Measurements from ENCODE around the gene SCN10A. TPM values are rescaled to one million over a fixed set of nuclear protein-coding genes. Genes with fewer than 3 reads are reported as not detected.

Gene SCN10A
- total RNA-seq, 1 donor from 2014 or later, result not detected

- H3K9me3 Mint-ChIP-seq, result peaks cover 3% of the 10 kb centered on the region
- H3K4me1 Mint-ChIP-seq, result no peaks in the 10 kb centered on the region
- no peak overlapping the region for H3K4me3 Mint-ChIP-seq
- H3K36me3 Mint-ChIP-seq (ENCODE audit: low read depth), result no peaks in the 10 kb centered on the region
- ATAC-seq (ENCODE audit: low read depth), result no peak
- H3K27me3 Mint-ChIP-seq, result no peaks in the 10 kb centered on the region
- H3K27ac Mint-ChIP-seq, result no peak overlapping the region
- ChIA-PET CTCF (no interaction called here), POLR2A (no interaction called here)
- DNase-seq, result no peak
- intact Hi-C loops (cut with micrococcal nuclease), result no loop called here
- no peak for TF ChIP-seq CTCF (IDR thresholded peaks at IDR 0.05)
Observed at GRCh38 chr3:38763569-38763968, 52.4 kb downstream of the SCN10A start.

- POLR2A ChIA-PET, result no interaction called here
- ATAC-seq (ENCODE audit: low read depth), result no peak
- H3K36me3 Mint-ChIP-seq (ENCODE audit: low read depth), result no peaks in the 10 kb centered on the region
- no peak overlapping the region for H3K4me3 Mint-ChIP-seq
- intact Hi-C loops (cut with micrococcal nuclease), result no loop called here
- no peak overlapping the region for H3K27ac Mint-ChIP-seq
- H3K27me3 Mint-ChIP-seq, result peaks cover 4% of the 10 kb centered on the region
- no peaks in the 10 kb centered on the region for H3K9me3 Mint-ChIP-seq
- no peaks in the 10 kb centered on the region for H3K4me1 Mint-ChIP-seq
- CTCF ChIA-PET, result no interaction called here
- no peak for TF ChIP-seq CTCF (IDR thresholded peaks at IDR 0.05)
- DNase-seq, result no peak
Observed at GRCh38 chr3:38758557-38758956, 57.5 kb downstream of the SCN10A start.

- intact Hi-C loops (cut with micrococcal nuclease), result no loop called here
- H3K9me3 Mint-ChIP-seq, result no peaks in the 10 kb centered on the region
- no peaks in the 10 kb centered on the region for H3K36me3 Mint-ChIP-seq (ENCODE audit: low read depth)
- peaks cover 4% of the 10 kb centered on the region for H3K27me3 Mint-ChIP-seq
- DNase-seq (no peak), ATAC-seq (ENCODE audit: low read depth) (no peak)
- no peak overlapping the region for H3K4me3 Mint-ChIP-seq
- no peaks in the 10 kb centered on the region for H3K4me1 Mint-ChIP-seq
- no peak for TF ChIP-seq CTCF (IDR thresholded peaks at IDR 0.05)
- no peak overlapping the region for H3K27ac Mint-ChIP-seq
- ChIA-PET POLR2A (no interaction called here), CTCF (no interaction called here)
Observed at GRCh38 chr3:38757721-38758120, 58.3 kb downstream of the SCN10A start.

- ChIA-PET CTCF (no interaction called here), POLR2A (no interaction called here)
- peaks cover 4% of the 10 kb centered on the region for H3K27me3 Mint-ChIP-seq
- H3K4me3 Mint-ChIP-seq, result no peak overlapping the region
- no peaks in the 10 kb centered on the region for H3K36me3 Mint-ChIP-seq (ENCODE audit: low read depth)
- H3K4me1 Mint-ChIP-seq, result no peaks in the 10 kb centered on the region
- ATAC-seq (ENCODE audit: low read depth), result no peak
- DNase-seq, result no peak
- no peak overlapping the region for H3K27ac Mint-ChIP-seq
- intact Hi-C loops (cut with micrococcal nuclease), result no loop called here
- no peak for TF ChIP-seq CTCF (IDR thresholded peaks at IDR 0.05)
- no peaks in the 10 kb centered on the region for H3K9me3 Mint-ChIP-seq
Observed at GRCh38 chr3:38756892-38757291, 59.1 kb downstream of the SCN10A start.

- no peaks in the 10 kb centered on the region for H3K9me3 Mint-ChIP-seq
- TF ChIP-seq CTCF (IDR thresholded peaks at IDR 0.05), result no peak
- ChIA-PET CTCF (no interaction called here), POLR2A (no interaction called here)
- no peaks in the 10 kb centered on the region for H3K36me3 Mint-ChIP-seq (ENCODE audit: low read depth)
- no peaks in the 10 kb centered on the region for H3K4me1 Mint-ChIP-seq
- intact Hi-C loops (cut with micrococcal nuclease), result no loop called here
- DNase-seq (no peak), ATAC-seq (ENCODE audit: low read depth) (no peak)
- peaks cover 7% of the 10 kb centered on the region for H3K27me3 Mint-ChIP-seq
- H3K27ac Mint-ChIP-seq, result no peak overlapping the region
- no peak overlapping the region for H3K4me3 Mint-ChIP-seq
Observed at GRCh38 chr3:38755130-38755529, 60.9 kb downstream of the SCN10A start.
